Brain microvascular endothelial cell (primary cell): ENCODE results near the gene BCL7A.
A peak's percentile ranks its signal among the peaks of the same experiment; 100 is the strongest.

Experiments
- DNase-seq: peaks from one replicate; pipeline ENCODE4 v3.0.0-alpha.2; 2020
- H3K27ac ChIP-seq: fragments of 250-450 bp; sonication (Bioruptor Pico); 2 replicates; pipeline ENCODE4 v1.5.1; 2020; ENCODE audit warnings: mild to moderate bottlenecking, moderate library complexity
- H3K27me3 ChIP-seq: fragments of 250-450 bp; sonication (Bioruptor Pico); replicated peaks from 2 replicates; pipeline ENCODE4 v1.5.1; 2020; ENCODE audit warnings: mild to moderate bottlenecking
- H3K36me3 ChIP-seq: fragments of 250-450 bp; sonication (Bioruptor Pico); replicated peaks from 2 replicates; pipeline ENCODE4 v1.5.1; 2020; ENCODE audit warnings: mild to moderate bottlenecking
- H3K4me3 ChIP-seq: 2 replicates; pipeline ENCODE4 v1.5.1; 2011; ENCODE audit warnings: low read depth, mild to moderate bottlenecking, control low read depth, low read length, moderate library complexity
- in situ Hi-C: cut with HindIII; loops from 2 replicates; pipeline ENCODE4 v1.10.0; 2017; ENCODE audit warnings: low sequenced_read_pairs, low pct_ligation_motif_present
- TF ChIP-seq, protein P1 (sequence below): IDR thresholded peaks from 2 replicates; pipeline ENCODE4 v1.5.1; 2011; ENCODE audit warnings: low read depth, mild to moderate bottlenecking, moderate library complexity, low read length, control low read depth, inconsistent platforms; ENCODE audit errors: missing control alignments

The BCL7A gene

DNA sequence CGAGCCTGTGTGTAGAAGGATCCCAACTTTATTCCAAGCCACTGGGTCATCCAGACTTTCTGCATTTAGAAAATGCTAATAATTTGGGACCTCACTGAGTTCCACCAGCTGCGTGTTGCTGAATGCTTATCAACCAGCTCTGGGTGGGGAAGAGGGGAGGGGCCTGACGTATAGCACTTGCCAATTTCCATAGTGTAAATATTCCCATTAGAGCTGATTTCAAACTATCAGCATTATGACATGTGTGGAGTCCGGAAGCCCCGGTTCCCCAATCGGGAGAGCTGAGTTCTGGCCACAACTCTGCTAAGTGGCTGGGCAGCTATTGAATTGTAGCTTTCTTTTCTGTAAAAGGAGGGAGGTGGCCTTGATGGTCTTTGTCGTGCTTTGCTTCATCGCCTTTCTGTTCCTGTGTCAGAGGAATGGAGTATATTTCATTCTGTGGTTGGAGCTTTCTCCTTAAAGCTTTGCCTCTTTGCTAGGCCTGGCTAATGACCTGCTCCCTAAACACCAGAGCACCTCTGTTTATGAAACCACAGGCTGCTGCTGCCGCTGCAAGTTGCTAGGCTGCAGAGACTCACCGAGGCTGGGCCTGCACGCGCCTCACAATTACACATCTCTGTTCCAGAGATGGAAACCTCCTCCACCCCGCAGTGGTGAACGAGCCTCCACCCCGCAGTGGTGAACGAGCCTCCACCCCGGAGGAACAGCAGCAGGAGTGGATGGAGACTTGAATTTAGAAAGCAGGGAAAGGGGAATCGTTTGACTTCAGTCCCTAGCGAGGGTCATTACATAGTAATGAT, 7.7 kb upstream of the BCL7A start:
- no peak overlapping the region for H3K4me3 ChIP-seq
- no peak overlapping the region for H3K27ac ChIP-seq
- no peaks in the 10 kb centered on the region for H3K36me3 ChIP-seq
- H3K27me3 ChIP-seq: no peaks in the 10 kb centered on the region
- TF ChIP-seq, protein P1, sequence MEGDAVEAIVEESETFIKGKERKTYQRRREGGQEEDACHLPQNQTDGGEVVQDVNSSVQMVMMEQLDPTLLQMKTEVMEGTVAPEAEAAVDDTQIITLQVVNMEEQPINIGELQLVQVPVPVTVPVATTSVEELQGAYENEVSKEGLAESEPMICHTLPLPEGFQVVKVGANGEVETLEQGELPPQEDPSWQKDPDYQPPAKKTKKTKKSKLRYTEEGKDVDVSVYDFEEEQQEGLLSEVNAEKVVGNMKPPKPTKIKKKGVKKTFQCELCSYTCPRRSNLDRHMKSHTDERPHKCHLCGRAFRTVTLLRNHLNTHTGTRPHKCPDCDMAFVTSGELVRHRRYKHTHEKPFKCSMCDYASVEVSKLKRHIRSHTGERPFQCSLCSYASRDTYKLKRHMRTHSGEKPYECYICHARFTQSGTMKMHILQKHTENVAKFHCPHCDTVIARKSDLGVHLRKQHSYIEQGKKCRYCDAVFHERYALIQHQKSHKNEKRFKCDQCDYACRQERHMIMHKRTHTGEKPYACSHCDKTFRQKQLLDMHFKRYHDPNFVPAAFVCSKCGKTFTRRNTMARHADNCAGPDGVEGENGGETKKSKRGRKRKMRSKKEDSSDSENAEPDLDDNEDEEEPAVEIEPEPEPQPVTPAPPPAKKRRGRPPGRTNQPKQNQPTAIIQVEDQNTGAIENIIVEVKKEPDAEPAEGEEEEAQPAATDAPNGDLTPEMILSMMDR: no peak
- DNase-seq: no peak
- in situ Hi-C loops: no loop called here

DNA sequence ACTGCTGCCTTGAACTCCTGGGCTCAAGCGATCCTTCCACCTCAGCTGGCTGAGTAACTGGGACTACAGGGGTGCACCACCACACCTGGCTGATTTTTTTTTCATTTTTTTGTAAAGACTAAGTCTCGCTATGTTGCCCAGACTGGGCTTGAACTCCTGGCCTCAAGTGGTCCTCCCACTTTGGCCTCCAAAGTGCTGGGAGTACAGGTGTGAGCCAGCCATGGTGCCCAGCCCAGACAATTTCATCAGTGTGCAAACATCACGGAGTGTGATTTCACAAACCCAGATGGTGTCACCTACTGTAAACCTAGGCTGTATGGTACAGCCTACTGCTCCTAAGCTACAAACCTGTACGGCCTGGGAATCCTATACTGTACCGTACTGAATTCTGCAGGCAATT, 6.9 kb upstream of the BCL7A start:
- Histone ChIP-seq H3K27me3 (no peaks in the 10 kb centered on the region), H3K36me3 (no peaks in the 10 kb centered on the region), H3K4me3 (no peak overlapping the region), H3K27ac (no peak overlapping the region)
- TF ChIP-seq, protein P1: no peak
- DNase-seq: no peak
- in situ Hi-C loops: no loop called here

DNA sequence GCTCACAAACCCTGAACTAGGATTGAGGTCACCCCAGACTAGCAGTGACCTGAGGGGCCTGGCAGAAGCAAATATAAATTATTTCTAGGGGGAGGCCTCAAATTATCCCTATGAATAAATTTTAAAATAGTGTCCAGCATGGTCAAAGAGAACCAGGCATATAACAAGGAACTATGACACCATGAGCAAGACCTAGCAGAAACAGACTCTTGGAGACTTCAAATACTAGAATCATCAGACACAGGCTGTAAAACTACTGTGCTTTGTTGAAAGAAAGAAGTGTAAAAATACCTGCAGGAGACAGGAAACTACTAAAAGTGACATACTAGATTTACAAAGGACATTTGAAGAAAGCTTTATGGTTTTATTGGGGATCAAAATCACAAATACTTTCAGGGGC, 3.2 kb upstream of the BCL7A start:
- DNase-seq: no peak
- Histone ChIP-seq H3K27ac (no peak overlapping the region), H3K4me3 (no peak overlapping the region), H3K36me3 (no peaks in the 10 kb centered on the region), H3K27me3 (no peaks in the 10 kb centered on the region)
- in situ Hi-C loops: no loop called here
- TF ChIP-seq, protein P1: no peak

DNA sequence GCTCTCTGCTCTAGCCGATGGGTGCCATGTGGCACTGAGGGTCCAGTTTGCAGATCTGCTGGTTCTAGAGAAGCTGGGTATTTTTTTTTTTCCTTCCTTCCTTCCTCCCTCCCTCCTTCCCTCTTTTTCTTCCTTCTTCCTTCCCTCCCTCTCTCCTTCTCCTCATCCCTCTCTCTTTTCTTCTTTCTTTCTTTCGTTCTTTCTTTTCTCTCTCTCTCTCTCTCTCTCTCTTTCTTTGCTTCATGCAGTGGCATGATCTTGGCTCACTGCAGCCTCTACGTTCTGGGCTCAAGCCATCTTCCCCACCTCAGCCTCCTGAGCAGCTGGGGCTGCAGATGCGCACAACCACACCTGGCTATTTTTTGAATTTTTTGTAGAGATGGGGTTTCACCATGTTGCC, 2.7 kb upstream of the BCL7A start:
- H3K27ac ChIP-seq: no peak overlapping the region
- H3K27me3 ChIP-seq: no peaks in the 10 kb centered on the region
- DNase-seq: no peak
- no peak overlapping the region for H3K4me3 ChIP-seq
- in situ Hi-C loops: no loop called here
- no peaks in the 10 kb centered on the region for H3K36me3 ChIP-seq
- TF ChIP-seq, protein P1: no peak

DNA sequence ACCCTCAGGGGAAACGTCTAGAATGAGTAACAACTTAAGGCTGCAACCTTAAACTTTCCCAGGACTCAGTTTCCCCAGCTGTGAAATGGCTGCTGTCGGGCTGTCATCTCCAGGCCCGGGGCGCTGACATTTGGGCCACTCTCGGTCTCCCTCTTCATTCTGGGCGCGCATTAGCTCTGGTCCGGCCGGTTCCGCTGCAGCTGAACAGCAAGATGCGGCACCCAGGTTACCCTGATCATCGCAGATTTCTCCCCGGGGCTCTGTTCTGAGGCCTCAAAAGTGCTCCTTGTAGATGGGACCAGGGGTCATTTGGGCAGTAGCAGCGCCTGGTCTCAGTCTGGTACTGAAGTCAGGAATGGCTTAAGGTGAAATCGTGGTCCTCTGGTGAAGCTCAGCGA, 890 bp upstream of the BCL7A start:
- no peak for DNase-seq
- H3K27ac ChIP-seq: no peak overlapping the region
- TF ChIP-seq, protein P1: no peak
- peak overlapping the region; percentile 64 for H3K4me3 ChIP-seq
- in situ Hi-C loops: no loop called here
- no peaks in the 10 kb centered on the region for H3K36me3 ChIP-seq
- no peaks in the 10 kb centered on the region for H3K27me3 ChIP-seq
